ENCODE measurements around the gene DDX20. TPM values are rescaled to one million over a fixed set of nuclear protein-coding genes. Genes with fewer than 3 reads are reported as not detected.
A peak's percentile ranks its signal among the peaks of the same experiment; 100 is the strongest.

The DDX20 gene
- total RNA-seq, 1 donor from 2014 or later: 21.5 TPM

GRCh38 chr1:111735858-111736544 is 19.7 kb upstream of the DDX20 start:
- Mint-ChIP-seq H3K4me3 (no peak overlapping the region), H3K27me3 (peaks cover 2% of the 10 kb centered on the region), H3K36me3 (ENCODE audit: low read depth) (no peaks in the 10 kb centered on the region), H3K9me3 (no peaks in the 10 kb centered on the region), H3K4me1 (peaks cover 19% of the 10 kb centered on the region), H3K27ac (no peak overlapping the region)
- intact Hi-C loops (cut with micrococcal nuclease): no loop called here
- POLR2A ChIA-PET: interaction anchor here (0.6 to 0.7 kb wide), 2 partner anchors 19 to 85 kb away, joined by 4 to 7 read pairs; partner anchors contain the start of gene DDX20
- DNase-seq (no peak), ATAC-seq (ENCODE audit: low read depth) (no peak)
- TF ChIP-seq CTCF (IDR thresholded peaks at IDR 0.05): no peak
- CTCF ChIA-PET: interaction anchor here (0.8 to 1.8 kb wide), 2 partner anchors 13 to 21 kb away, joined by 3 to 7 read pairs; no protein-coding TSS in a partner anchor

GRCh38 chr1:111736548-111737215 is 19.0 kb upstream of the DDX20 start:
- no peak for DNase-seq
- Mint-ChIP-seq H3K36me3 (ENCODE audit: low read depth) (no peaks in the 10 kb centered on the region), H3K9me3 (no peaks in the 10 kb centered on the region), H3K27ac (no peak overlapping the region), H3K4me1 (peaks cover 20% of the 10 kb centered on the region), H3K27me3 (peaks cover 2% of the 10 kb centered on the region), H3K4me3 (no peak overlapping the region)
- TF ChIP-seq CTCF (IDR thresholded peaks at IDR 0.05): no peak
- intact Hi-C loops (cut with micrococcal nuclease): no loop called here
- POLR2A ChIA-PET: interaction anchor here (0.7 kb wide), 1 partner anchor 19 kb away, joined by 7 read pairs; the partner anchor contains the start of gene DDX20
- no peak for ATAC-seq (ENCODE audit: low read depth)
- CTCF ChIA-PET: interaction anchor here (0.8 kb wide), 1 partner anchor 13 kb away, joined by 3 read pairs; no protein-coding TSS in a partner anchor

DNA sequence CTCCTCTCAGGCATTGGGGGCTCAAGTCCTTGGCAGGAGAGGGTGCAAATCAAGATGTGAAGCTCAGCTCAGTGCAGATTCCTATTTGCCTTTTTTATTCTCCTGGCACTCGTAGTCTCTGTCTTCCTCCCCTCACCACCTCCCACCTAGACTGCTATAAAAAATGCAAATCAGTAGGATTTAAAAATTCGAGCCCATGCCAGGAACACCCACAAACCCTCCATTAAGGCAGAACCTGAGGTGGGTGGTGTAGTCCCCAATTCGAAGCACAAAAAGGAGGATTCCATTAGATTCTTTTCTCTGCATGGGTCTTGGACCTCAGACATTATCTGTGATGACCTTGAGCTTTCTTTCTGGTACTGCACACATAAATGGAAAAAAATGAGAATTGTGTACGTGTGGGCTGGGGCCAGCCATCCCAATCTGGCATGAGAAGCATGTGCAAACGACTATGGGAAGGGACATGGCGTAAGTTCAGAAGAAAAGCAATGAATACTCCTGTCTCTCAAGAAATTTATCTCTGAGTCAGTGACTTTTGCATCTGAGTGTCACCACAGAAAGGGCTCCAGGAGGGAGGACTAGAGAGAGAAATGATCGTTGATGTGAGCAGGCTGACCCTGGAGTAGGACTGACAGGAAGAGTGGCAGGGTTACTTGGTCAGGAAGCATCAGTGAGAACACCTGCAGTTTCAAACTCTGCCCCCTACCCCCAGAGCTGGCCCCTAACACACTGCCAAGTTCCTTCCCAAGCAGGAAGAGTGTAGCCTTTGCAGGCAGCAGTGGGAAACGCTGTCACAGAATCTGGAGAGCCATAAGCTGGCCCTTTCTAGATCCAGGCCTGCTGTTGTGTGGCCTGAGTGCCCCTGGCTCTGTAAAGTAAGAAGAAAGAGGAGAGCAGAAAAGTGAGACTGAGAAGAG is 18.2 kb upstream of the DDX20 start:
- no peak for DNase-seq
- peaks cover 20% of the 10 kb centered on the region for H3K4me1 Mint-ChIP-seq
- no peaks in the 10 kb centered on the region for H3K36me3 Mint-ChIP-seq (ENCODE audit: low read depth)
- TF ChIP-seq CTCF (IDR thresholded peaks at IDR 0.05): no peak
- intact Hi-C loops (cut with micrococcal nuclease): no loop called here
- peak overlapping the region; percentile 92 for H3K4me3 Mint-ChIP-seq
- POLR2A ChIA-PET: interaction anchor here (0.7 to 4.0 kb wide), 4 partner anchors 18 to 598 kb away, joined by 4 to 30 read pairs (median 12); partner anchors contain the start of gene DDX20
- CTCF ChIA-PET: interaction anchor here (3.0 kb wide), 1 partner anchor 22 kb away, joined by 14 read pairs; no protein-coding TSS in a partner anchor
- peak overlapping the region; percentile 61 for H3K27ac Mint-ChIP-seq
- H3K9me3 Mint-ChIP-seq: no peaks in the 10 kb centered on the region
- peaks cover 2% of the 10 kb centered on the region for H3K27me3 Mint-ChIP-seq
- no peak for ATAC-seq (ENCODE audit: low read depth)

GRCh38 chr1:111738133-111738435 is 17.6 kb upstream of the DDX20 start:
- no peaks in the 10 kb centered on the region for H3K36me3 Mint-ChIP-seq (ENCODE audit: low read depth)
- ATAC-seq (ENCODE audit: low read depth) (no peak), DNase-seq (no peak)
- H3K4me1 Mint-ChIP-seq: peaks cover 20% of the 10 kb centered on the region
- ChIA-PET CTCF (interaction anchor here (3.0 kb wide), 1 partner anchor 23 kb away, joined by 14 read pairs; no protein-coding TSS in a partner anchor), POLR2A (interaction anchor here (0.7 to 4.0 kb wide), 5 partner anchors 9 to 599 kb away, joined by 3 to 30 read pairs (median 4); partner anchors contain the start of gene DDX20)
- peak overlapping the region; percentile 92 for H3K4me3 Mint-ChIP-seq
- intact Hi-C loops (cut with micrococcal nuclease): no loop called here
- no peaks in the 10 kb centered on the region for H3K9me3 Mint-ChIP-seq
- TF ChIP-seq CTCF (IDR thresholded peaks at IDR 0.05): no peak
- H3K27ac Mint-ChIP-seq: peak overlapping the region; percentile 61
- peaks cover 2% of the 10 kb centered on the region for H3K27me3 Mint-ChIP-seq

Measured in activated B cell treated with CpG ODN at 0.5 μM for 24 hours (primary cell).